Endometrial microvascular endothelial cells (primary cell): ENCODE data around the gene MDN1. TPM values are rescaled to one million over a fixed set of nuclear protein-coding genes. Genes with fewer than 3 reads are reported as not detected.

ENCODE experiments used
- in situ Hi-C: cut with HindIII; loops from 2 replicates; pipeline ENCODE4 v1.10.0; 2017; ENCODE audit warnings: low sequenced_read_pairs, low pct_unique_long_range_greater_than_20kb; ENCODE audit errors: inconsistent ontology term
- total RNA-seq: library from RNA; depleted of rRNA; stranded (reverse); fragments of >200 nt; gene quantifications from one replicate; pipeline ENCODE4 v1.2.3, GENCODE V29; 2015; ENCODE audit errors: inconsistent ontology term

Gene MDN1
- total RNA-seq, 1 donor from 2014 or later = 11.1 TPM

DNA sequence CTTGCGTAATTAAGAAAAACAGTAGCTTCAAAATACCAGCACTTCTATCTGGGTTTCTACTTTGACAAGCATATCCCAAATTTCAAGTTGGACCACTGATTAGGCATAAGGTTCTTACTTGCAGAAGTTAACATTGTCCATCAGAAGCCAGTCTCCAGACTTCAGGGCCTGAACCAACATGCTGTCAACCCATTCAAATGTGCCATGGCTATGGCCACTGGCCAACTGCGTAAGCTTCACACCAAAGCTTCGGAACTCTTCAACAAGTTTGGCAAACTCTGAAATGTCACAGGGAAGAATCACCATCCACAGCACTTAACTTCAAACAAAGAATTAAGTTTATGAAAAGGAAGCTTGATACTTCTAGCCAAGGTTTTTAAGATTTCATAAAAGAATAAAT, 103.1 kb downstream of the MDN1 start:
- in situ Hi-C loops = no loop called here

DNA sequence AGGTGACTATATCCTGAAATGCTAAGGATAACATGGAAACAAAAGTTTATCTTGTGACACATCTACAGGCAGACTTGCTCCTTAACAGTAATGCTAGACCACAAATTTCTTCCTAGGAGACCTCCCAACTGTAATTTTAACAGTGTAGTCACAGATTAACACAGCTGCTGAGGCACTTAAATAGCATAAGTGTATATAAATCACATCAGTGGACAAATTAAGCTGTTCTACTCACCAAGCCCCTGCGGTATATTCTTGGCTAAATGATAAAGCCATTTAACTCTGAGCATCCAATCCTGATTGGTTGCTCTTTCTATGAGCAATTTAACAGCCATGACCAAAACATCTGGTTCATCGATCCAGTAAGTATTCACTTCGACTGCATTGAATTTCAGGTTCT, 107.8 kb downstream of the MDN1 start:
- in situ Hi-C loops = no loop called here

- in situ Hi-C loops = no loop called here
Measured at GRCh38 chr6:89708316-89708715, 111.3 kb downstream of the MDN1 start.

DNA sequence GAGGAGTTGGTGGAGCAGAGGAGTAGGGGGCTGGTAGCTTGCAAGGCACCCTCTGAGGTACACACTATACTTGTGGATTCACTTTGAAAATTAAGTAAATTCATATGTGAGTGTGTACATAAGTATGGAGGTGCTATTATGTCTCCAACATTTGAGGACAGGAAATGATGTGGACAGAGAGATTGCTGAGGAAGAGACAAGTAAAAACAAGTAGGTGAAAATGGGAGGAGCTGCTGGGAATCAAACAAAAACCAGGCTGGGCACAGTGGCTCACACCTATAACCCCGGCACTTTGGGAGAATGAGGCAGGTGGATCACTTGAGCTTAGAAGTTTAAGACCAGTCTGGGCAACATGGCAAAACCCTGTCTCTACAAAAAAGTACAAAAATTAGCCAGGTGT, 111.8 kb downstream of the MDN1 start:
- in situ Hi-C loops = no loop called here

- in situ Hi-C loops = no loop called here
Measured at GRCh38 chr6:89706121-89706520, 113.5 kb downstream of the MDN1 start.

- in situ Hi-C loops = no loop called here
Measured at GRCh38 chr6:89703292-89703691, 116.3 kb downstream of the MDN1 start.

- in situ Hi-C loops = no loop called here
Measured at GRCh38 chr6:89702349-89702748, 117.2 kb downstream of the MDN1 start.

GRCh38 chr6:89695667-89696066, 123.9 kb downstream of the MDN1 start:
- in situ Hi-C loops = no loop called here

DNA sequence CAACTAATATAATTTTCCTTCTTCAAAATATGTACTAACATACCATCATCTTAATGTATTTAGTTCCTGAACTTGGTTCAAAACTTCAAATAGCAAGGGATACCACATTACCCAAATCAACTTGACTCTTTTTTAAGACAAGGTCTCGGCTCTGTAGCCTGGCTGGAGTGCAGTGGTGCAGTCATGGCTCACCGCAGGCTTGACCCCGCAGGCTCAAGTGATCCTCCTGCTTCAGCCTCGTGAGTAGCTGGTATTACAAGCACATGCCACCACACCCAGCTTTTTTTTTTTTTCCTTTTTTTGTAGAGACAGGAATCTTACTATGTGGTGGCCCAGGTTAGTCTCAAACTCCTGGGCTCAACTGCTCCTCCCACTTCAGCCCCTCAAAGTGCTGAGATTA, 125.2 kb downstream of the MDN1 start:
- in situ Hi-C loops = no loop called here

DNA sequence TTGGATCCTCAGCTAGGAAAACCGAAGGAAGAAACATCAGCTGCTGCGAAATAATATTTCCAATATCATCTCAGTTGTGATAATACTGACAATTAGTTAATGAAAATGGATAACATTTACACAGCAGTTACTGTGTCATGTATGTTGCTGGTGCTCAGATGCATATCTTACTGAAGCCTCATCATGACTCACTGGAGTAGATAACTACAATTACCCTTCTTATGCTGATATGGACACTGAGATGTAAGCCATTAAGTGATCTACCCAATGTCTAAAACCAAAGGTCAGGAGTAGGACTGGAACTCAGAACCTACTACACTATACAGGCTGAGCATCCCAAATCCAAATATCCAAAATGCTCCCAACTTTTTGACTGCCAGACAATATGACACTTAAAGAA, 126.4 kb downstream of the MDN1 start:
- in situ Hi-C loops = no loop called here

GRCh38 chr6:89692256-89692655, 127.3 kb downstream of the MDN1 start:
- in situ Hi-C loops = no loop called here

DNA sequence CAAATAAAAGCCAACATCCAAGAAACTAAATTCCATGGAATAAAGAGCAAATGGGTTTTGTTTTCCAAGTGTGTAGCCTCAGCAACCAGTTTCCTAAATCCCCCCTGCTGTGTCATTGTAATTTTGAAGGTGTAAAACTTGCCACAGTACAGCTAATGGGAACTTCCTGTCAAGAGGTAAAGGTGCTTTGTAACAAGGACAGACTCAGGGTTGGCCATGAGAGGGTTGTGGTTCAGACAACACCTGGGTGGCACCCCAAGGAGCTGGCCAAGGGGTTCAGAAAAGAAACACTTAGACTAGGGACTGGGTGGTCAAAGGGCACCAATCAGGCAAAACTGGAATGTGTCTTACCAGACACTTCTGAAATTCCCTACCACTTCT, 128.7 kb downstream of the MDN1 start:
- in situ Hi-C loops = no loop called here

DNA sequence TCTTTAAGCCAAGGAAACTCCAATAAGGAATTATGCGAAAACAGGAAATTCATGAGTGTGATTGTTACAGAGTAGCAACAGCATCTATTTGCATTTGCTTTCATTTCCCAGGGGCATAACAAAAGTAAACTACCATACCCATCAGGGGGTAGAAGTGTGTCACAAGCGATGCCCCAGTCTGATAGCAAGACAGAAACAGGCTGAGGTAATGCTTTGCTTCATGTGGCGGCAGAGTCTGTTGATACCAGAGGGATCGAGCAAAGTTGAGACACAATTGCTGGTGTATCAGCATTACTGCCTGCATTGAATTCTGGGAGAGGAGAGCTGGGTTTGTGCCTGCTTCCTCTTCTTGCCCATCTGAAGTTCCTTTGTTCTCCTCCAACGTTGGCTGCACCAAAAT, 129.9 kb downstream of the MDN1 start:
- in situ Hi-C loops = no loop called here

DNA sequence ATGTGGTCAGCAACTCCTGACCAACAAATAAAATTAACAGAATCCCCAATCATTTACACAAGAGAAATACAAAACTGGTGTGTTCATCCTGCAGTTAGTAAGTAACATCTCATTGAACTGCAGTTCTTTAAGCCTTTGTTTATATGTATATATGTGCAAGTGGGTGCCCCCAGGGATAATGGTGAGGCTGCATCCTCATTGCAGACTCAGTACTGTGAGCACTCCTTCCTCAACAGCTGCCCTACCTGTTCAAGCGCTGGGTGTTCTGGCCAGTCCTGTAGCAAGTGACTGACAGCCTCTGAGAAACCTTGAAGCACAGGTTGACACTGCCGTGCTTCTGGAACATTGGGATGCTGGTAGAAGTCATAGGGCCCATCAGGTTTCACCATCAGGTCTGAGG, 131.3 kb downstream of the MDN1 start:
- in situ Hi-C loops = no loop called here

GRCh38 chr6:89685311-89685710, 134.3 kb downstream of the MDN1 start:
- in situ Hi-C loops = no loop called here

DNA sequence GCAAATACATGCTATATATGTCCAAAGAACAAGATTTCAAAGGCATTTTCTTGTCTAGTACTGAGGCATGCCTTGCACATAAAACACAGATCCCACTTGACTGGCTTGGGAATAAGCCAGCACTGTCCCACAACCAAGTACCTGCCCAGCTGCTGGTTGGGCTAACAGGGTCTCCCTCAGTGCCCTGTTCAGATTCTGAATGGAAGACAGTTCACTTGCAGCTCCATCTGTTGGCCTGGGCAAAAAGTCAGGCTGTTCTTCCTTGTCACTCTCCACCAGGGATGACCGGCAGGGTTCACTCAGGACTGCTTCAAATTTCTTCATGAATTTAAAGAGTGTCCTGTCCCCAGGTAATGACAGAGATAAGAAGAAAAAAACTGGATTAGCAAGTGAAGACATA, 136.6 kb downstream of the MDN1 start:
- in situ Hi-C loops = no loop called here

GRCh38 chr6:89681983-89682564, 137.5 kb downstream of the MDN1 start:
- in situ Hi-C loops = no loop called here

DNA sequence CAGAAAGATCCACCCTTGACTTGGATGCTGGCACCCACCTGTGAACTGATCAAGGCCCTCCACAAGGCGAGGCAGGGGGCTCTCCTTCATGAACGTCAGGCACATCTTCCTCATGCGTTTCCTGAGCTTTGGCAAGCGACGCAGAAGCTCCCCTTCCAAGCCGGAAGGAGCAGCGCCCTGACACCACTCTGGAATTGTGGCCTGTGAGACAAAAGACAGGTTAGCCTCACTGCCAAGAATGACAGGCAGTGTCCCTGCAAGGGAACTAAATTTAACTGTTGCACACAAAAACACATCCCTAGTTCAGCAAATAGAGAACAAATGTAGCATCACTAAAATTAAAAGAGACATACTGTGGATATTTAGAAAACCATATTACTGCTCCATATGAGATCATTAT, 139.0 kb downstream of the MDN1 start:
- in situ Hi-C loops = no loop called here

- in situ Hi-C loops = no loop called here
Measured at GRCh38 chr6:89680150-89680549, 139.4 kb downstream of the MDN1 start.

- in situ Hi-C loops = no loop called here
Measured at GRCh38 chr6:89679215-89680120, 140.1 kb downstream of the MDN1 start.

GRCh38 chr6:89678531-89678930, 141.1 kb downstream of the MDN1 start:
- in situ Hi-C loops = no loop called here
